ENCODE results near the gene MYDGF.

Gene MYDGF

DNA sequence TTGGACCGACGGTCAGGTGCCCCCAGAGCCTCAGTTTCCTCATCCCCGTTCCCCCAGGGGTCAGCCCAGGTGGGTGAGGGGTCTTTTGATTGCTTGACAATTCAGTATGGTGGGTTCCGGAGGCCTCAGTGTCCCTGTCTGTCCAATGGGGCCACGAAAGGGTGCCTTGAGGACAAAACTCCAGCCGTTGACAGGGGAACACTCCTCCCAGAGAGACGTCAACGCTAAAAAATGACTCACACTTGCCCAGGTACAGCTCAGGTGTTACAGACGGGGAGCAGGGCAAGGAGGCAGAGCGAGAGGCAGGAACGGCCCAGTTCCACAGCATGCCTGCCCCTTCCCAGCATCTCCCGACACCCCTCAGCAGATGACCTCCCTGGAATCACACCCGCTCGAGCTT, 29.0 kb downstream of the MYDGF start:
- DNase-seq (ENCODE audit: low spot score), result no peak

GRCh38 chr19:4640247-4641000, 29.7 kb downstream of the MYDGF start:
- no peak for DNase-seq (ENCODE audit: low spot score)

- no peak for DNase-seq (ENCODE audit: low spot score)
Observed at GRCh38 chr19:4639531-4640246, 30.5 kb downstream of the MYDGF start.

- peak; percentile 95 for DNase-seq (ENCODE audit: low spot score)
Observed at GRCh38 chr19:4638828-4639530, 31.2 kb downstream of the MYDGF start, which contains the start of gene TNFAIP8L1. Gene TNFAIP8L1 (plus strand): TSS chr19:4639516. CDS start chr19:4651870, 12,354 bp downstream.

- DNase-seq (ENCODE audit: low spot score), result no peak
Observed at GRCh38 chr19:4638317-4638716, 31.8 kb downstream of the MYDGF start.

GRCh38 chr19:4636761-4637160, 33.4 kb downstream of the MYDGF start:
- no peak for DNase-seq (ENCODE audit: low spot score)

- DNase-seq (ENCODE audit: low spot score), result peak; percentile 44
Observed at GRCh38 chr19:4636151-4636717, 33.9 kb downstream of the MYDGF start.

- DNase-seq (ENCODE audit: low spot score), result no peak
Observed at GRCh38 chr19:4635754-4636116, 34.4 kb downstream of the MYDGF start.

GRCh38 chr19:4633140-4633967, 36.8 kb downstream of the MYDGF start:
- DNase-seq (ENCODE audit: low spot score), result peak; percentile 78

- peak; percentile 57 for DNase-seq (ENCODE audit: low spot score)
Observed at GRCh38 chr19:4624733-4625362, 45.3 kb downstream of the MYDGF start.

DNA sequence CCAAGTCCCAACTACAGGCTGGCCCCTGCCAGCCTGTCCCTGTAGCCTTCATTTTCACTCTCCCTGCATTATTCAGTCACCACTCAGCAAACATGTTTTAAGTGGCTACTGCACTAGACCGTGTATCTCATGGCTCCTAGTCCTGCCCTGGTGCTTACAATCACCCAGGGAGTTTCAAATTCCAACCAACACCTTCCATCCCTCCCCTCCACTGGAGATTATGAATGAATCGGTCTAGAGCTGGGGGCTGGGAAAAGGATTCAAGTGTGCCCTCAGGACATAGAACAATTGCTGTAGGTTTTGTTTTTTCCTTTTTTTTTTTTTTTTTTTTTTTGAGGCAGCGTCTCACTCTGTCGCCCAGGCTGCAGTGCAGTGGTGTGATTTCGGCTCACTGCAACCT, 45.8 kb downstream of the MYDGF start:
- DNase-seq (ENCODE audit: low spot score), result no peak

DNA sequence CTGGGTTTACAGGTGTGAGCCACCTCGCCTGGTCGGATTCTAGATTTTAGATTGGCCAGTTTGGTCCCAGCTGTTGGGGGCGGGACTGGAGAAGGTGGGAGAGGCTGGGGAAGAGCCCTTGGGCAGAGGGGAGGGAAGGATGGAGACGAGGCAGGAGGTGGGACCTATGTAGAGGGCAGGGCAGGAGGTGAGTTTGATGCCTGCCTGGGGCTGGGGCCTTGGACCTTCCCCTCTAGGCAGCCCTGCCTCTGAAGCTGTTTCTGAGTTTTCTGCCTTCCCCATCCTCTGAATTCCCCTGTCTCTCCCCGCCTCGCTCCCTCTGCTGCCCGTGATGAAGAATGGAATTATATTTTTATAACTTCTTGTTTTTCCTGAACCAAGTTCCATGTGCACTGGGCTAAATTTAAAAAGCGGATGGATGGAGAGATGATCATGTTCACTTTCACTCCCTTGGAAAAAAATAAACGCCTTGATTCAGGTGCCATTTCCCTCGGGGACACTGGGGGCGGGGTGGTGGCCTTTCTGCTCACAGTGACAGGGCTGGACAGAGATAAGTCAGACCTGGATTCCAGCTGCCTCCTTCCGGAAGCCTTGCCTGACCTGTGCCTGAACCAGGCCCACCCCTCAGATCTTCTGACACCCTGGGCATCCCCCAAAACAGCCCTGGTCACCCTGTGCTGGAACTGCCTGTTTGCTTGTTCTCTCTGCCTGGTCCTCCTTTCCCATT, 47.3 kb downstream of the MYDGF start:
- no peak for DNase-seq (ENCODE audit: low spot score)

DNA sequence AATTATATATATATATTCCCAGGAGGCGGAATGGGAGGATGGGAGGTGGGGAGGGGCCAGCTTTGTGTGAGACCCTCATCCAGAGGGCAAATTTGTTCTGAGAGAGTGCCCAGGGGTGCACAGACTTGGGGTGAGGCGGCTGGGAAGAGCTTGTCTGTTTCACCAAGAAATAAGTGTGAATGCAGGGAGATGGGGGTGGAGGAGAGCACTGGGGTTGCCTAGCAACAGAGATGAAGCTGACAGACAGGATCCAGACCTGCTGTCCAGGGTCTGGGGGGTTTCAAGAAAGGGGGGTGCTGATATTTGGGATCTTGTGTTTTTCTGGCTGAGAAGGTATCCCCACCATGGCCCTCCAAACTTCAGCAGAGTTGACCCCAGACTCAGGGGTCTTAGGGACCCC, 49.5 kb downstream of the MYDGF start:
- DNase-seq (ENCODE audit: low spot score), result no peak

GRCh38 chr19:4619668-4620294, 50.4 kb downstream of the MYDGF start:
- no peak for DNase-seq (ENCODE audit: low spot score)

DNA sequence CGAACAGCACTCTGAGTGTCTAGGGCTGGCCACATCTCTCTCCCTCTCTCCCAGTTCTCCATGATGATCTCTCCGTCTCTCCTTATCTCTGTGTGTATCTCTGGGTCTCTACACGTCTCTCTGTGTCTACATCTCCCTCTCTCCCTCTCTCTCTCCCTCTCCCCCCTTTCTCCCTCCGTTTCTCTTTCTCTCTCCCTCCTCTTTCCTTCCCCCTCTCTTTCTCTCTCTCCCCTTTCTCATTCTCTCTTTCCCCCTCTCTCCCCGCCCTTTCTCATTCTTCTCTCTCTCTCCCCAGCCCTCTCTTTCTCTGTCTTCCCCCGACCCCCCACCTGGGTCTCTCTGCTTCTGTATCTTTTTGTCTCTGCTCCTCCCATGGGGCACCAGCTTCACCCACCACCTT, 52.1 kb downstream of the MYDGF start:
- no peak for DNase-seq (ENCODE audit: low spot score)

DNA sequence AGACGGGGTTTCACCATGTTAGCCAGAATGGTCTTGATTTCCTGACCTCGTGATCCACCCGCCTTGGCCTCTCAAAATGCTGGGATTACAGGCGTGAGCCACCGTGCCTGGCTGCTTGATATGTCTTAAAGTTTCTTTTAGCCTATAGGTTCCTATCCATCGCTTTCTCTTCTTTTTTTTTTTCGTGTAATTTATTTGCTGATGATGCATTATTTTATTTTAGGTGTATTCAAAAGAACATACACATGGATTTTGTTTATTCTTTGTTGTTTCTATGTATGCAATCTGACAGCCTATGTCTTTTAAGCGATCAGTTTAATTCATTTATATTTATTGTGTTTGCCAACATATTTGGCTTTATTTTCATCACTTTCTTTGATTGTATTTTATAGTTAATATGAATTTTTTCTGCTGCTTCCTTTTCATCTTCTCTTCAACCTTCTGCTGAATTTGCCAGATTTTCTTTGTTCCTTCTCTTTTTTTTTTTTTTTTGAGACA, 56.8 kb downstream of the MYDGF start:
- no peak for DNase-seq (ENCODE audit: low spot score)

GRCh38 chr19:4609878-4610511, 60.1 kb downstream of the MYDGF start:
- DNase-seq (ENCODE audit: low spot score), result no peak
